Measurements from ENCODE around the gene ASTL. TPM values are rescaled to one million over a fixed set of nuclear protein-coding genes. Genes with fewer than 3 reads are reported as not detected.
A peak's percentile ranks its signal among the peaks of the same experiment; 100 is the strongest.

The ASTL gene
- total and polyA plus RNA-seq, 4 donors: 0.57 to 0.62 TPM; not detected in 2

DNA sequence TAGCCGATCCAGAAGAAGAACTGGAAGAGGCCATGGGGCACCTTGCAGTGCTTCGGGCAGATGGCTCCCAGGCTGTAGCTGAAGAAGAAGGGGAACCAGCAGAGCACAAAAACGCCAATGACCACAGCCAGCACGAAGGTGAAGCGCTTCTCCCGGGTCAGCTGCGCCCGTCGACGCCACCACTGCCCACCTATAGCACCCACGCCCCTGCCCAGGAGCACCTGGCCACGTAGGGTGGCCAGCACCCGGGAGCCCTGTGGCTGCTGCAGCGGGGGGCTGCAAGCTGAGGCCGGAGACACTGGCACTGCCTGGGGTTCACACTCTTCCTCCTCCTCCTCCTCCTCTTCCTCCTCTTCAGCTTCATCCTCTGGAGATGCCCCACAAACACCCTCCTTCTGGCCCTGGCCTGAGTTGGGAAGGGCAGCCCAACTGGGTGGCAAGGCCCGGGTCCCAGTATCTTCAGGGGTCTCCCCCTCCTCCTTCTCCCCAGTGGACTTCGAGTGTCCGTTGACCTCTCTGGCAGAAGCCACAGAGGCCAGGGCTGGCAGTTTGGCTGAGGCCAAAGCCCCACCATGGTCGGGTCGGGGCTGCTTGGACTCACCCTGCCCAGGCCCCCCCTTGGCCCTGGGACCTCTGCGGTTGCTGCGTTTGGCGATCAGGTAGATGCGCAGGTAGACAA, 23.3 kb downstream of the ASTL start:
- no peaks in the 10 kb centered on the region for H3K9me3 ChIP-seq (ENCODE audit: control insufficient read depth, low read length)
- no peak overlapping the region for H3K27ac ChIP-seq (ENCODE audit: low read depth in 1 of 2, low read length in 2 of 2)
- H3K27me3 ChIP-seq (ENCODE audit: control insufficient read depth in 1 of 2, insufficient read depth in 2 of 2, low read length in 1 of 2): no peaks in the 10 kb centered on the region
- WGBS, 2 donors: 96 to 98% methylated on average over 24 of the region's 24 CpGs
- H3K4me3 ChIP-seq (ENCODE audit: low read length in 2 of 2): no peak overlapping the region
- intact Hi-C loops (cut with DNase I): loop anchor here in 1 of 2 donors (10.0 kb wide), 1 partner anchor 110 kb away; no protein-coding TSS in a partner anchor
- no peaks in the 10 kb centered on the region for H3K4me1 ChIP-seq (ENCODE audit: control insufficient read depth in 1 of 2, insufficient read depth in 2 of 2, low read length in 2 of 2)
- DNase-seq: peak in 1 of 2 donors; percentile 41
- no peaks in the 10 kb centered on the region for H3K36me3 ChIP-seq (ENCODE audit: control insufficient read depth in 1 of 2, insufficient read depth in 2 of 2, low read length in 1 of 2)
- ATAC-seq (ENCODE audit: low FRiP score): no peak

DNA sequence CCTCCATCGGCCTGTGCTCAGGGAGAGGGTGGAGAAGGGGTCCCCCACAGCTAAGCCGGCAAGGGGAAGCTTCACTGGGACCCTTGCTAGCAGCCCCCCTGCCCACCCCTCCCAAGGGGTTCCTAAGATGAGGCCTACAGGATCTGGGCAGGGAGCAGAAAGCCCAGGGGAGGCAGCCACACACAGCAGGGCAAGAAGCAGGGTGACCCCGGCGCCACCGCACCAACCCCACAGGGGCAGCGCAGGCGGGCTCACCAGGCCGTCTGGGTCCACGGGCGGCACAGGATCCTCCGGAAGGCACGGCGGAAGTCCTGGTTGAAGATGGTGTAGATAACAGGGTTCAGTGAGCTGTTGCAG, 23.8 kb downstream of the ASTL start:
- DNase-seq (peak; percentile 40 to 61), ATAC-seq (ENCODE audit: low FRiP score) (no peak)
- Histone ChIP-seq H3K36me3 (ENCODE audit: control insufficient read depth in 1 of 2, insufficient read depth in 2 of 2, low read length in 1 of 2) (no peaks in the 10 kb centered on the region), H3K27me3 (ENCODE audit: control insufficient read depth in 1 of 2, insufficient read depth in 2 of 2, low read length in 1 of 2) (no peaks in the 10 kb centered on the region), H3K9me3 (ENCODE audit: control insufficient read depth, low read length) (no peaks in the 10 kb centered on the region), H3K4me3 (ENCODE audit: low read length in 2 of 2) (no peak overlapping the region), H3K4me1 (ENCODE audit: control insufficient read depth in 1 of 2, insufficient read depth in 2 of 2, low read length in 2 of 2) (no peaks in the 10 kb centered on the region), H3K27ac (ENCODE audit: low read depth in 1 of 2, low read length in 2 of 2) (no peak overlapping the region)
- intact Hi-C loops (cut with DNase I): loop anchor here in 1 of 2 donors (10.0 kb wide), 1 partner anchor 110 kb away; no protein-coding TSS in a partner anchor
- 90% methylated on average over 13 of the region's 13 CpGs for WGBS, 2 donors

DNA sequence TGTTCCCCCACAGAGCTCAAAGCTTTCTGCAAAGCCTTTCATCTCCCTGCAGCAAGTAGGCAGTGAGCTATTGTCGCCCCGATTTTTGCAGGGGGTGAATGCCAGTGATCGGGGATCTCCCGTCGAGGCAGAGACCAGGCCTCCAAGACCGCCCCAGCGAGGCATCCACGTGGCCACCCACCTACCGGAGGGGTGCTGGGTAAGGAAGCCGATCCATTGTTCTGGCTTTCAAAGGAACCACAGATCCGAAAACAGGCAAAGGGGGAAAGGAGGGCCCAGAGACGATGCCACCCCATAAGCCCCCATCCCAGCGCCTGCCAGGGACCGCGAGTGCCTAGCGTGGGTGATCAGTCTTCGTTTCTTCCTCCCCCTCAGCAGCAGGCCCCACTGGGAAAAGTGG, 24.4 kb downstream of the ASTL start:
- no peaks in the 10 kb centered on the region for H3K4me1 ChIP-seq (ENCODE audit: control insufficient read depth in 1 of 2, insufficient read depth in 2 of 2, low read length in 2 of 2)
- H3K9me3 ChIP-seq (ENCODE audit: control insufficient read depth, low read length): no peaks in the 10 kb centered on the region
- no peaks in the 10 kb centered on the region for H3K27me3 ChIP-seq (ENCODE audit: control insufficient read depth in 1 of 2, insufficient read depth in 2 of 2, low read length in 1 of 2)
- ATAC-seq (ENCODE audit: low FRiP score) (no peak), DNase-seq (peak; percentile 36 to 62)
- intact Hi-C loops (cut with DNase I): loop anchor here in 1 of 2 donors (10.0 kb wide), 1 partner anchor 109 kb away; no protein-coding TSS in a partner anchor
- no peak overlapping the region for H3K27ac ChIP-seq (ENCODE audit: low read depth in 1 of 2, low read length in 2 of 2)
- H3K4me3 ChIP-seq (ENCODE audit: low read length in 2 of 2): no peak overlapping the region
- H3K36me3 ChIP-seq (ENCODE audit: control insufficient read depth in 1 of 2, insufficient read depth in 2 of 2, low read length in 1 of 2): no peaks in the 10 kb centered on the region
- WGBS, 2 donors: 86 to 93% methylated on average over 17 of the region's 17 CpGs

- DNase-seq (peak; percentile 38 to 53), ATAC-seq (ENCODE audit: low FRiP score) (no peak)
- Histone ChIP-seq H3K27ac (ENCODE audit: low read depth in 1 of 2, low read length in 2 of 2) (no peak overlapping the region), H3K4me3 (ENCODE audit: low read length in 2 of 2) (no peak overlapping the region), H3K9me3 (ENCODE audit: control insufficient read depth, low read length) (no peaks in the 10 kb centered on the region), H3K27me3 (ENCODE audit: control insufficient read depth in 1 of 2, insufficient read depth in 2 of 2, low read length in 1 of 2) (no peaks in the 10 kb centered on the region), H3K36me3 (ENCODE audit: control insufficient read depth in 1 of 2, insufficient read depth in 2 of 2, low read length in 1 of 2) (no peaks in the 10 kb centered on the region), H3K4me1 (ENCODE audit: control insufficient read depth in 1 of 2, insufficient read depth in 2 of 2, low read length in 2 of 2) (no peaks in the 10 kb centered on the region)
- intact Hi-C loops (cut with DNase I): loop anchor here in 1 of 2 donors (10.0 kb wide), 1 partner anchor 109 kb away; no protein-coding TSS in a partner anchor
- WGBS, 2 donors: 92 to 95% methylated on average over 7 of the region's 7 CpGs
These were observed 25.0 kb downstream of the ASTL start for GRCh38 chr2:96113367-96113677.

- ATAC-seq (ENCODE audit: low FRiP score): no peak
- DNase-seq: peak; percentile 22 to 36
- intact Hi-C loops (cut with DNase I): loop anchor here in 1 of 2 donors (10.0 kb wide), 1 partner anchor 108 kb away; no protein-coding TSS in a partner anchor
These were observed 25.6 kb downstream of the ASTL start for GRCh38 chr2:96112501-96113366.

DNA sequence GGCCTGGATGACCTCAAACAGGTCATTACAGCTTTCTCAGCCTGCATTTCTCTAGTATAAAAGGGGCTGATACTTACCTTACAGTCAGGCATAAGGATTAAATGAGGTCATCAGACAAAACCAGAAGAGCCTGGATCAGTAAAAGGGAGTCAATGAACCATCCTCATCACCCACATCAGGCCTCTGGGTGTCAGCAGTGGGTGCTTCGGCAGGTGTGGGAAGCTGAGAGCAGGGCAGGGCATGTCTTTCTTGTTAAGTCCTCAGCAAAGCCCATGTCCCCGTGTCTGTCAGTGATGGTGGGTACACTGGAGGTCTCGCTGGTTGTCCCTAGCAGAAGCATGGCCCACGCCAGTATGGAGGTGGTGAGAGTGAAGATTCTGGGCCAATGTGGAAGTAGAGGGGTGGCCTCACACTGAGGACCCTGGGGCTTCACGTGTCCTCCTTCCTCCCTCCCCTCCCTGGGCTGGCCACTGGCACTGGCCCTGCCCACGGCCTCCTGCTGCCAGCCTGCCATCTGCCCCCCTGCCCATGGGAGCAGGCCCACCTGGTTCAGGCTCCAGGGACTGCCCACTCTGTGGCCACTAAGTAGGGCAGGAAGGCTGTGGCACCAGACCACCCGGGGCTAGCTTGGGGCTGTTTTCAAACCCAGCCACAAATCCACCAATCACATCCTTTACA, 26.3 kb downstream of the ASTL start:
- Histone ChIP-seq H3K4me3 (ENCODE audit: low read length in 2 of 2) (no peak overlapping the region), H3K4me1 (ENCODE audit: control insufficient read depth in 1 of 2, insufficient read depth in 2 of 2, low read length in 2 of 2) (no peaks in the 10 kb centered on the region), H3K27me3 (ENCODE audit: control insufficient read depth in 1 of 2, insufficient read depth in 2 of 2, low read length in 1 of 2) (no peaks in the 10 kb centered on the region), H3K36me3 (ENCODE audit: control insufficient read depth in 1 of 2, insufficient read depth in 2 of 2, low read length in 1 of 2) (no peaks in the 10 kb centered on the region), H3K27ac (ENCODE audit: low read depth in 1 of 2, low read length in 2 of 2) (no peak overlapping the region), H3K9me3 (ENCODE audit: control insufficient read depth, low read length) (no peaks in the 10 kb centered on the region)
- ATAC-seq (ENCODE audit: low FRiP score) (no peak), DNase-seq (peak; percentile 37 to 38)
- 88 to 91% methylated on average over 7 of the region's 7 CpGs for WGBS, 2 donors
- intact Hi-C loops (cut with DNase I): loop anchor here in 1 of 2 donors (10.0 kb wide), 1 partner anchor 107 kb away; no protein-coding TSS in a partner anchor

More at GRCh38 chr2:96112501-96113366, 25.6 kb downstream of the ASTL start:
- Histone ChIP-seq H3K4me1 (ENCODE audit: control insufficient read depth in 1 of 2, insufficient read depth in 2 of 2, low read length in 2 of 2) (no peaks in the 10 kb centered on the region), H3K9me3 (ENCODE audit: control insufficient read depth, low read length) (no peaks in the 10 kb centered on the region), H3K27me3 (ENCODE audit: control insufficient read depth in 1 of 2, insufficient read depth in 2 of 2, low read length in 1 of 2) (no peaks in the 10 kb centered on the region), H3K4me3 (ENCODE audit: low read length in 2 of 2) (no peak overlapping the region), H3K27ac (ENCODE audit: low read depth in 1 of 2, low read length in 2 of 2) (no peak overlapping the region), H3K36me3 (ENCODE audit: control insufficient read depth in 1 of 2, insufficient read depth in 2 of 2, low read length in 1 of 2) (no peaks in the 10 kb centered on the region)
- 94 to 95% methylated on average over 9 of the region's 9 CpGs for WGBS, 2 donors

DNA sequence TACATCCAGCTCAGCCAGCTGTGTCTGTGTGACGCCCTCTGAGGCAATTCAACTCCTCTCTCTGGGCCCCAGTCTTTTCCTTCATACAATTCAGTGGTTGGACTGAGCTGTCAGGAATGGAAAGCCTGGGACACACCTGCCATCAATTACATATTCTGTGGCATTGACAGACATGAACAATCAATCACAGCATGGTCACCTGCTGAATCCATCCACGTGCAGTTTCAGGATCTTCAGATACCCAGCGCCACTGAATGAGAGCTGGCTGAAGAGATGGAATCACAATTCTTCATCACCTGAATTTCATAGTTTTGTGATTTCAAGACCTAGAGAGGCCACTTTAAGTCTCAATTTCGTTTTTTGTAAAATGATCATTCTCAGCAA, 27.1 kb downstream of the ASTL start:
- intact Hi-C loops (cut with DNase I): loop anchor here in 1 of 2 donors (10.0 kb wide), 1 partner anchor 106 kb away; no protein-coding TSS in a partner anchor
- ATAC-seq (ENCODE audit: low FRiP score) (no peak), DNase-seq (no peak)
- 88 to 90% methylated on average over 4 of the region's 4 CpGs for WGBS, 2 donors
- no peaks in the 10 kb centered on the region for H3K27me3 ChIP-seq (ENCODE audit: control insufficient read depth in 1 of 2, insufficient read depth in 2 of 2, low read length in 1 of 2)
- no peaks in the 10 kb centered on the region for H3K9me3 ChIP-seq (ENCODE audit: control insufficient read depth, low read length)
- H3K36me3 ChIP-seq (ENCODE audit: control insufficient read depth in 1 of 2, insufficient read depth in 2 of 2, low read length in 1 of 2): no peaks in the 10 kb centered on the region
- no peak overlapping the region for H3K4me3 ChIP-seq (ENCODE audit: low read length in 2 of 2)
- no peaks in the 10 kb centered on the region for H3K4me1 ChIP-seq (ENCODE audit: control insufficient read depth in 1 of 2, insufficient read depth in 2 of 2, low read length in 2 of 2)
- no peak overlapping the region for H3K27ac ChIP-seq (ENCODE audit: low read depth in 1 of 2, low read length in 2 of 2)

DNA sequence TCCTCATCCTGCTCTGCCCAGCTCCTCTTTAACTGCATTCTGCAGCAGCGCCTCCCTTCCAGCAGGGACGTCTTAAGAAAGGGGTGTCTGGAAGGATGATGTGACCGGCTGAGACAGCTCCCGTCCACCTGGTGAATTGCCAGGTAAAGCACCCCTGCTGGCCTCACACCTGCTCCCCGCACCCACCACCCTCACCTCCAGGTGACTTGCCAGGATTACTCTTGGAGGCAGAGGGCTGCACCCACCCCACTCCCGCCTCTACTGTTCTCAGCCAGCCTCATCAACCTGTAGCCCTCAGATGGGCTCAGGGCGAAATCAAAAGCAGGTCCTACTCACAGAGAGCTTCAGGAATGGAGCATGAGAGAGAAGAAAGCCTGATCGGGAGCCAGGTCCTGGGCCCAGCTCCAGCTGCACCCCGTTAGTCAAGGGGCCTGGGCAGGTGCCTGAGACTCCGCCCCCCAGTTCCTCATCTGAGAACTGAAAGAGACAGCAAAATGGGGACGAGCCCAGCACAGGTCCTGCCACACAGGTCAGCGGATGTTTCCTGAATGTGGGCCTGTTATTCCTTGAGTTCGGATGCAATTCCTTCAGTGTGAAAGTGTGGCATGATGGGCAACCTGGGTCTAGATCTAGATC, 27.6 kb downstream of the ASTL start:
- Histone ChIP-seq H3K27me3 (ENCODE audit: control insufficient read depth in 1 of 2, insufficient read depth in 2 of 2, low read length in 1 of 2) (no peaks in the 10 kb centered on the region), H3K9me3 (ENCODE audit: control insufficient read depth, low read length) (peaks cover 2% of the 10 kb centered on the region), H3K4me1 (ENCODE audit: control insufficient read depth in 1 of 2, insufficient read depth in 2 of 2, low read length in 2 of 2) (no peaks in the 10 kb centered on the region), H3K27ac (ENCODE audit: low read depth in 1 of 2, low read length in 2 of 2) (no peak overlapping the region), H3K36me3 (ENCODE audit: control insufficient read depth in 1 of 2, insufficient read depth in 2 of 2, low read length in 1 of 2) (no peaks in the 10 kb centered on the region), H3K4me3 (ENCODE audit: low read length in 2 of 2) (no peak overlapping the region)
- ATAC-seq (ENCODE audit: low FRiP score) (no peak), DNase-seq (peak; percentile 30 to 62)
- 89 to 91% methylated on average over 13 of the region's 13 CpGs for WGBS, 2 donors
- intact Hi-C loops (cut with DNase I): loop anchor here in 1 of 2 donors (10.0 kb wide), 1 partner anchor 106 kb away; no protein-coding TSS in a partner anchor

Data from aorta (tissue), 5 donors.